Epidermal melanocyte (primary cell): ENCODE data around the gene ATP1A3.

ENCODE experiments used
- DNase-seq: peaks from one replicate; pipeline ENCODE4 v3.0.0; 2011; ENCODE audit warnings: low spot score; ENCODE audit not compliant: insufficient read length

The ATP1A3 gene

GRCh38 chr19:41918095-41918494, 75.9 kb downstream of the ATP1A3 start:
- DNase-seq, result no peak

DNA sequence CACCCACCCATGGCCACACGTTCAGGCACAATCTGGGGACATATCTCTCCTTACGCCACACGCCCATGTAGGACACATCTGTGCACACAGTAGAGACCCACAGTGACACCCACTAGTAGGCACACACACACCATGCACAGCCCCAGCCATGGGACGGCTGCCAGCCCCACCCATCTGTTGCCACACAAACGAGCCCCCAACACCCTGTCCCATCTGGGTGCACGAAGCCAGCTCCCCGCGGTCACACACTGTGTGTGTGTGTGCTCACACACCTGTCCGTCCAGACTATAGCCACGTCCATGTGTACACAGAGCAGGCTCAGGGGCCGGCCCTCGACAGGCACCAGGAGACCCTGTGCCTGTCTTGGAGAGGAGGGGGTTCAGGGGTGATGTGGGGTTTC, 76.4 kb downstream of the ATP1A3 start:
- DNase-seq, result no peak
